ENCODE results near the gene ETV4.
"Not testable (repeated sequence)": the region's sequence is repeated elsewhere in the genome, so short reads cannot be mapped to it uniquely, and the experiment has no call there.

Gene ETV4

GRCh38 chr17:43543300-43543699 lies 2.8 kb downstream of the ETV4 start:
- DNase-seq = no peak

DNA sequence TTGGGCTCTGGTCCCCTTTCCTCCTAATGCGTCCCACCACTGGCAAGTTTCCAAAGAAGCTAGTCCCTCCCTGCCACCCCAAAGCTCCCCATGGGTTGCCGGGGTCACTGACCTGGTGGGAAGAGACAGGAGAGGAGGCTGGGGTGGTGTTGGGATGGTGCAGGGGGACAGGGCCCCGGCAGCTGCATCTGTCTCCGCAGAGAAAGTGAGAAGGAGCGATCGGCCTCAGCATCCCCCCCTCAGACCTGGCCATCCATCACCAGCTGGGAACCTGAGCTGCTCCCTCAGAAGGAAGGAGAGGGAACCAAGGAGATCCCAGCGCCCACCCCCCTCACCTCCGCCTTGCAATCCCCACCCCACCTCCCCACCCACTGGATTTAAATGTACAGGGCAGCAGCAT lies 3.3 kb downstream of the ETV4 start:
- no peak for DNase-seq

- no peak for DNase-seq
Observed at GRCh38 chr17:43540821-43541674, 5.1 kb downstream of the ETV4 start.

- DNase-seq = no peak
Observed at GRCh38 chr17:43536236-43536992, 9.7 kb downstream of the ETV4 start.

- no peak for DNase-seq
Observed at GRCh38 chr17:43534909-43535308, 11.2 kb downstream of the ETV4 start.

GRCh38 chr17:43533699-43534098 lies 12.4 kb downstream of the ETV4 start:
- no peak for DNase-seq

DNA sequence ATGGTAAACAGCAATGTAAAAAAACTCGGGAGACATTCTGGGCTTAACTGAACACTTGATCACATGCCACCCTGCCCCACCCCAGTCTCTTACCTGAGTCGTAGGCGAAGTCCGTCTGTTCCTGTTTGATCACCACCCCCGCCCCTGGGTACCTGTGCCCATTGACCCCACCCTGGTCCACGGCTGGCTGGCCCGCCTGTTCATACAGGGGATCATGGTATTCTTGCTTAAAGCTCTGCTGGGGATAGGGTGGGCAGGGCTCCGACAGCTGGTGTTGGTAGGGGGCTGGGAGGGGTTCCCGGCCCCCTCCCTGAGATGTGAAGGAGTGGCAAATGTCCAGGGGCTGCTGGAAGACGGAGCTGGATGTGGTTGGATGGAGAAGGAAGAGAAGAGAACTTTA lies 13.6 kb downstream of the ETV4 start:
- DNase-seq = no peak

DNA sequence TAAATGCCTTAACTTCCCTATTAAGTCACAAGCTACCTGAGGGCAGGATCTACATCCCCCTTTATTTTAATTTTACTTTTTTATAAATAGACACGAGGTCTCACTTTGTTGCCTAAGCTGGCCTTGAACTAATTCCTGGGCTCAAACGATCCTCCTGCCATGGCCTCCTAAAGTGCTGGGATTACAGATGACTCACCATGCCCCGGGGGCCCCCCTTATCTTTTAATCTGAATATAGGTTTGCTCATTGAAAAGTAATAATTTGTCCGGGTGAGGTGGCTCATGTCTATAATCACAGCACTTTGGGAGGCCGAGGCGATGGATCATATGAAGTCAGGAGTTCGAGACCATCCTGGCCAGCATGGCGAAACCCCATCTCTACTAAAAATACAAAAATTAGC lies 14.2 kb downstream of the ETV4 start:
- DNase-seq = no peak

GRCh38 chr17:43531082-43531378 lies 15.1 kb downstream of the ETV4 start:
- no peak for DNase-seq

DNA sequence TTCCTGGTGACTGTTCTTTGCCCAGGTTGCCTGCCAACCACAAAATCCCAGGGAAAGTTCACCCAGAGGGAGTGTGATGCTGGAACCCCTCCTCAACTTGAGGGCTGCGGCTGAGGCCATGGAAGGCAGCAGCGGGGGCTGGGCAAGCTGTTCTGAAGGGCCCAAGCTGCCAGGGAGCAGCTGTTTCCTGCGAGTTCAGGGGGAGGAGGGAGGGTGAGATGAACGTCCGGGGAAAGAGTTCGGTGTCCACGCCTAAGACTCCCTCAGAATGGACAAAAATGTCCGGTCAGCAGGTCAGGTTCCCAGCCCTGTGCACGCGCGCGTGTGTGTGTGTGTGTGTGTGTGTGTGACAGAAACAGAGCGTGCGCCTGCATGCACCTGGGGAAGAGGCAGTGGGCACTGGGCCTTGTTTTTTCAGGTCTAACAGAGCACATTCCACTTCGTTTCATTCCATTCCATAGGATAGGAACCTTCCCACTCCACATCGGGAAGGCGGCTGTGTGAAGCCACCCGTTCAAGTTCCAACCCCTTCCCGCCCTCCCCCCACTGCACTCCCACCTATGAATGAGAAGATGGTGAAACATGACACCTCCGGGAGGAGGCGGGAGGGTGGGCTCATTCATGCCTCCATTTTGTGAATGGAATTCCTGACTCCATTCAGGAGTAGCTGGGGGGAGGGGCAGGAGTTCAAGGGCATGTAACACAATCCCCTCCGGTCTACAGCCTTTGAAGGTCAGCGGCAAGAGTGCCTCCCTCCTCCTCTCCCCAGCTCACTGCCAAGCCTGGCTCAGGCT lies 15.7 kb downstream of the ETV4 start:
- DNase-seq = no peak

DNA sequence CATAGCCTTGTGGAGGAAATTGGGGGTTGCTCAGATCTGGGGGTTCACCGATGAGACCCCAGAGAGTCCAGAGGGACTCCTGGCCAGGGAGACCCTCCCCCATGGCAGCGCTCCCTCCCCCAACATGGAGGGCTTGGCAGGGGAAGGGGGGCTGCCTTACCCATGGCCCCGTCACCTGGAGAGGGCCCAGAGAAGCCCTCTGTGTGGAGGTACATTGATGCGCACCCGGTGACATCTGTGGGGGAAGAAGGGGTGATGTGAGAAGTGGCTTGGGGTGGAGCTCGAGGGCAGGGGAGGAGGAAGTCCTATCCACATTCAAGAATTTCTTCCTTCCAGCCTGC lies 16.2 kb downstream of the ETV4 start:
- no peak for DNase-seq

- DNase-seq = no peak
Observed at GRCh38 chr17:43528988-43529814, 16.9 kb downstream of the ETV4 start.

DNA sequence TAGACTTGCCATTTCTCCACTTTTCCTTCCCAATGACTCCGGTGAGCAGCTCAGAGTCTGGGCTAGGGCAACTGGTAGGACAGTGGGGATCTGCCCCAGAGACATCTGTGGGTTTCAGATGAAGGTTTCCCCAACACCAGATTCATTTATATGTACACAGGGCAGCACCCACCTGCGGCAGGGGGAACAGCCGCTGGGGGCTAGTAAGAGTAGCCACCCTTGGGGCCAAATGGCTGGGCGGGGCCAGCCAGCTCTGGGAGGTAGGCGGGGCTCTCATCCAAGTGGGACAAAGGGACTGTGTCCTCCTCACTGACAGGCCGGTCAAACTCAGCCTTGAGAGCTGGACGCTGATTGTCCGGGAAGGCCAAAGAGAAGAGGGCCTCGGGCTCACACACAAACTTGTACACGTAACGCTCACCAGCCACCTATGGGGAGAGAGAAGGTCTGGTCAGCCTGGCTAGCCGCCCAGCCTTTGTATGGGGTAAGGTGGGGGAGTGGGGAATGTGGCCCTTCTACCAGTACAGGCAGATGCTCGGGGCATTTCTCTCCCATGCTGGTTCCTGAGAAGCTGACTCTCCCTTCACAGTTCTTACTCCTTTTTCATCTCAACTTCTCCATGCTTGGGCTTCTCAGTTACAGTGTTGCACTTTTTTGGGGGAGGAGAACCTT lies 17.7 kb downstream of the ETV4 start:
- no peak for DNase-seq

DNA sequence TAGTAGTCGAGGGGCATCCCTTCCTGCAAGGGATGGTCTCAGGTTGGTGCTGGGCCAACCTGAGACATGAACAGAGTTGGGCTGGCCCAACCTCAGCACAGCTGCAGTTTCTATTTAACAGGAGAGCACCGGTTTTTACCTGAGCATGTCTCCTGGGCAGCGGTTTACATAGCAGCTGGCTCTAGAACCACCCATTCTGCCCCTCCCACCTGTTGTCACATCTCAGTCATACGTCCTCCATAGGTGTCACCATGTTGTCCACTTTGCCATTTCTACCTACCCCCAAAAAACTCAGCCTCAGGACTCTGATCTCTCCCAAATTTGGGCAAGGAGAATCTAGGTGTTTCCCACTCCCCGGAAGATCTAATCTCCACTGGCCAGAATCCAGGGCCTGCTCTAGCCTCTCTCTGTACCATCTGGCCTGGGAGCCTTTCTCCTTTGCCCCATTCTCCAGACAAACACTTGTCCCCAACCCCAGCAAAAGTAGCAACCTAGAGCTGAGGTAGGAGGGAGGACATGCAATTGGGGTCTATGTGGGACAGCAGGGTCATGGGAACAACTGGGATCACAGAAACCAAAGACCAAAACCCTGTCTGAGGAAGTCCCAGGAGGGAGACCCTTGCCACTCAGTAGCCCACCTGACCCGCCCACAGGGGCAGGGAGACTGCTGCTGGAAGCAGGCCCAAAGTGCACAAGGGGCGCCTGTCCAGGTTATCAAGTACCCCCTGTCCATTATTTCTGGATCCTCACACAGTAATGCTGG lies 19.1 kb downstream of the ETV4 start:
- DNase-seq = no peak

- DNase-seq = no peak
Observed at GRCh38 chr17:43524945-43525575, 21.1 kb downstream of the ETV4 start.

- no peak for DNase-seq
Observed at GRCh38 chr17:43521389-43521788, 24.8 kb downstream of the ETV4 start.

DNA sequence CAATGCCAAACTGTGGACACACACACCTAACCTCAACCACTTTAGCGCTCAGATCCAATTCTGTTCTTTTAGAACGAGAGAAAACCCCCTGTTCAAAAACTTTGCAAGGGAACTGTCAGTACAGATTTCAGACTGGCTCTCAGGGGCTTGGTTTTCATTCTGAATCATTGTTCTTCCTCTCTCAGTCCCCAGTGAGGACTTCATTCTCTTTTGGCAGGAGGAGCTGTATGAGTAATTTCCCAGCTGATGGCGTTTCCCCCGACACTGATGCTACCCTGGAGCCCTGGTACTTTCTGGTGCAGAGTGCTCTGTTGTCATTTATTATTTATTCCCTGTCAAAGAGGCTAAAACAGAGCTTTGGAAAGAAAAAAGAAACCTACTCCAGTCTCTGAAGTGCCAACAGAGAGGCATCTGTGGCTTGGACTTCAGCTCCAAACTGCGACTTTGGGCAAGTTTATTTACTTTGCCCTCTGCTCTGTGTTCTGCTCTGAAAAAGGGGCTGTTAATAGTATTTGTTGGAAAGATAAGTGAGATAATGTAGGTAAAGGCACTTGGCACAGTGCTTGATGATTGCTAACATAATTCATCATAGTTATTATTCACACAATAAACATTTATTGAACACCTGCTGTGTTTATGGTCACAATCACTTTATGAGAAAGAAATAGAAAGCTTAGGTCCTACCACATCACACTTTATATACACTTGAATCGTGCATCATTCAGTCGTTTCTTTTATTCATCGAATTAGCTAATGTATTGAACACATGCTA lies 28.3 kb downstream of the ETV4 start:
- no peak for DNase-seq

- no peak for DNase-seq
Observed at GRCh38 chr17:43517161-43517560, 29.0 kb downstream of the ETV4 start.

- no peak for DNase-seq
Observed at GRCh38 chr17:43515656-43516055, 30.5 kb downstream of the ETV4 start.

DNA sequence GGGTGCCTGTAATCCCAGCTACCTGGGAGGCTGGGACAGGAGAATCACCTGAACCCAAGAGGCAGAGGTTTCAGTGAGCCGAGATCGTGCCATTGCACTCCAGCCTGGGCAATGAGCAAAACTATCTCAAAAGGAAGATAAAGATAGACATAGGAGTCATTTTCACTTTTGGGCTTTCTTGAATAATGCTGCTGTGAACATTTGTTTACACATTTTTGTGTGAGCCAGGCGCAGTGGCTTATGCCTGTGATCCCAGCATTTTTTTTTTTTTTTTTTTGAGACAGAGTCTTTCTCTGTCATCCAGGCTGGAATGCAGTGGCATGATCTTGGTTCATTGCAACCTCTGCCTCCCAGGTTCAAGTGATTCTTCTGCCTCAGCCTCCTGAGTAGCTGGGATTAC lies 34.9 kb downstream of the ETV4 start:
- DNase-seq = not testable (repeated sequence)
